ENCODE data around the gene FOXL1. TPM values are rescaled to one million over a fixed set of nuclear protein-coding genes. Genes with fewer than 3 reads are reported as not detected.
A peak's percentile ranks its signal among the peaks of the same experiment; 100 is the strongest.

Gene FOXL1
- total RNA-seq, 1 donor from 2014 or later, result 0.75 TPM

DNA sequence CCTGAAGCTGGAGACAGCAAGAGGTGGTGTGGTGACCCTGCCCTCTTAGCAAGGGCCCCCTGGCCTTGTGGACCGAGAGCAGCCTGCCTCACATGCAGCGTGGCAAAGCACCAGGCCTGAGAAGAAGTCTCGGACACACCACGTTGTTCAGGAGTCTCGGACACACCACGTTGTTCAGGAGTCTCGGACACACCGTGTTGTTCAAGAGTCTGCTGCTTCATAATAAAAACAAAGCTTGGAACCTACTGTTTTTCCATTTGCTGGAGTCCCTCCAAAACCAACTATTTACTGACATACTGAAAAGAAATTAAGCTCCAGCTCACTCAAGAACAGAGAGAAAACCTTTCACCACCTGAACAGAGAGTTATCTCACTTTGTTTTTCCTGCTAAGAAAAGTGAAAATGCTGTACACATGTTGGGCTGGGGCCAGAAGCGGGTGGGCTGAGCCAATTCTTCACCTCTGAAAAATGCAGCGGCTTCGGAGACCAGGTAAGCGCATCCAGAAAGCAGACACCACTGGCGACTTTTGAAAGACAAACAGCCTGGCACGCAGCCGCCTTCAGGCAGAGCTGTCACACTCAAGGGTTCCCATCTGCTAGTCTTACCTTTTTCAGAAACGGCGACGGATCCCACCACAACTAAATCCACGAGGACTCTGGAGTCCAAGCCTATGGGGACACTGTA lies 32.3 kb upstream of the FOXL1 start:
- no peak for ATAC-seq (ENCODE audit: poor library complexity)

GRCh38 chr16:86546638-86547013 lies 31.7 kb upstream of the FOXL1 start:
- intact Hi-C loops (cut with DNase I), result no loop called here
- DNase-seq (no peak), ATAC-seq (ENCODE audit: poor library complexity) (no peak)

More for the DNA sequence above, 32.3 kb upstream of the FOXL1 start:
- no peak for DNase-seq
- intact Hi-C loops (cut with DNase I), result no loop called here

GRCh38 chr16:86547286-86547685 lies 31.1 kb upstream of the FOXL1 start:
- no peak for DNase-seq
- ATAC-seq (ENCODE audit: poor library complexity), result no peak
- intact Hi-C loops (cut with DNase I), result no loop called here

GRCh38 chr16:86549076-86549892 lies 29.1 kb upstream of the FOXL1 start:
- intact Hi-C loops (cut with DNase I), result no loop called here
- DNase-seq (no peak), ATAC-seq (ENCODE audit: poor library complexity) (no peak)

GRCh38 chr16:86549893-86550190 lies 28.5 kb upstream of the FOXL1 start:
- DNase-seq, result no peak
- intact Hi-C loops (cut with DNase I), result no loop called here
- ATAC-seq (ENCODE audit: poor library complexity), result no peak

DNA sequence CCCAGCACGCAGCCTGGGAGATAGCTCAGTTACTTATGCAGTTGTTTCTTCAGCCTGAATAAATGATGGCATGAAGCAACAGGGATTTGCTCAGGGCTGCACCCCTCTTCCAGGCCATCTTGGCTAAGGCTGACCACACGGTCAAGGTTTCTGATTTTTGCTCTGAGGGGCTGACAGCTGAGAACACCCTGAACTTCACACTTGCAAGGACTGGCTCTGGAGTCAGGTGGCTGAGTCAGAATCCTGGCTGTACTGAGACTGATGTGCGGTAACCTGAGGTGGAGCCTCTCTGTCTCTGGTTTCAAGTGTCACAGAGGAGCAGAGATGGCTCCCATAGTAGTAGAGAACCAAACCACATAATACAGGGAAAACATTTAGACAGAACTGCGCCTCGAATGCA lies 28.1 kb upstream of the FOXL1 start:
- DNase-seq (no peak), ATAC-seq (ENCODE audit: poor library complexity) (no peak)
- intact Hi-C loops (cut with DNase I), result no loop called here

DNA sequence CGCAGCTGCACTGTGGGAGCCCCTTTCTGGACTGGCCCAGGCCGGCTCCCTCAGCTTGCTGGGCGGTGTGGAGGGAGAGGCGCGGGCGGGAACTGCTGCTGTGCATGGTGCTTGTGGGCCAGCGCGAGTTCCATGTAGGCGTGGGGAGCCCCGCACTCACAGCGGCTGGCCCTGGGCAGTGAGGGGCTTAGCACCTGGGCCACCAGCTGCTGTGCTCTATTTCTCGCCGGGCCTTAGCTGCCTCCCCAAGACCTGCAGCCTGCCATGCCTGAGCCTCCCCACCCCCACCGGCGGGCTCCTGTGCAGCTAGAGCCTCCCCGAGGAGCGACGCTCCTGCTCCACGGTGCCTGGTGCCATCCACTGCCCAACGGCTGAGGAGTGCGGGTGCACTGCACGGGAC lies 25.0 kb upstream of the FOXL1 start:
- no peak for DNase-seq
- no peak for ATAC-seq (ENCODE audit: poor library complexity)
- intact Hi-C loops (cut with DNase I), result no loop called here

DNA sequence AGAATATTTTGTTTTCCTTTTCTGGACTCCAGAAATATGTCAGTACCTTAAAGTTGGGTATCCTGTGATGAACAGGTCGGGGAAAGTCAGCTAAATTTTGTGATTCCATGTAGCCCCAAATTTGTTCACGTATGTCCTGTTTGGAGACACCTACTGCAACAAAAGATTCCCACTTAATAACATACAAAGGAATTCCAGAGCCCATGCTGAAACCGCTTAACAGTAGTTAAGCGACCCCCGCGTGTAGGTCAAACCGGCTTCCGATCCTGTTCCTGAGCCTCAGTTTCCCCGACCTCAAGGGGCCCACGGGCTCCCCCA lies 23.8 kb upstream of the FOXL1 start:
- DNase-seq, result no peak
- intact Hi-C loops (cut with DNase I), result no loop called here
- peak; percentile 3 for ATAC-seq (ENCODE audit: poor library complexity)

DNA sequence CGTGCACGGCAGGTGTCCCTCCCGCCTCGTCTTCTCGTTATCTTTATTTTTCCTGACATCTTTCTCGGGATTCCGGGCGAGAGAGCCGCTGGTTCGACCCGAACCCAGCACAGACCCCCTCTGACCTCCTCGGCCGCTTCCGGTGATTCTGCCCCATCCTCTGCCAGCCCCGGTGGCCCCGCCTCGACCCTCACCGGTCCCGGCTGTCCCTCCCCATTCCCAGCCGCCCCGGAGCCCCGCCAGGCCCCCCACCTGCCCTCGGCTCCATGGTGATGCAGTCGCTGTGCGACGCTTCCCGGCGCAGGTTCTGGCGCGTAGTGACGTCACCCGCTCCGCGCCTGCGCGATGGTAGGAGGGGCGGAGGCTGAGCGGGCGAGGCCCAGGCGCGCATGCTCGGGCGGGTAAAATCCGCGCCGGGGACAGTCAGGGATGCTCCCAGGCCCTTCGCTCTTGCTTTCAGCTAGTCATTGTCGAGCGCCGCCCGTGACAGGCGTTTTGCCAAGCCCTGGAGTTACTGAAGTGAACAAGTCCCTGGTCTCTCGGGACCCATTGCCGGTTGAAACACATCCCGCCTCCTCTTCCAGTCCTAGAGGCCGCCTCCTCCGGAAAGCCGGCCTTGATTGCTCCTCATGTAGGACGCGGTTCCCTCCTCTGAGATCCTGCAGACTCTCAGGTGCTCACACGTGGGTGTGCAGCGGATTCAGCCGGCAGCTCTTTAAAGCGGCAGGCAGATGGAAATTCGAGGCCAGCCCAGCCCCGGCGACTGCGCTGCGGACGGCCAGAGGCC lies 23.2 kb upstream of the FOXL1 start, which contains the start of gene MTHFSD:
Gene MTHFSD (minus strand): TSS at position 319 of the 787 bp plus-strand sequence. CDS start 51 bp downstream, at position 268.
- DNase-seq, result peak; percentile 96
- intact Hi-C loops (cut with DNase I), result no loop called here
- ATAC-seq (ENCODE audit: poor library complexity), result peak; percentile 99

GRCh38 chr16:86555704-86556075 lies 22.7 kb upstream of the FOXL1 start:
- intact Hi-C loops (cut with DNase I), result no loop called here
- ATAC-seq (ENCODE audit: poor library complexity) (no peak), DNase-seq (no peak)

- ATAC-seq (ENCODE audit: poor library complexity), result no peak
- no peak for DNase-seq
- intact Hi-C loops (cut with DNase I), result no loop called here
Measured at GRCh38 chr16:86556576-86556975, 21.8 kb upstream of the FOXL1 start.

DNA sequence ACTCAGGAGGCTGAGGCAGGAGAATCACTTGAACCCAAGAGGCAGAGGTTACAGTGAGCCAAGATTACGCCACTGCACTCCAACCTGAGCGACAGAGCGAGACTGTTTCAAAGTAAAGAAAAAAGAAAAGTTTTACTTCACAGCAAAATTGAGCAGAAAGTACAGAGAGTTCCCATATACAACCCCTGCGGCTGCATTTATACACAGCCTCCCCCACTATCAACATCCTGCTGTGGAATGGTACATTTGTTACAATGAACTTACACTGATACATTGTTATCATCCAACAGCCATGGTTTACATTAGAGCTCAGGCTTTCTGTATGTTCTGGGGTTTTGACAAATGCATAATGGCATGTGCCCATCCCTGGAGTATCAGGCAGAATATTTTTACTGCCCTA lies 20.8 kb upstream of the FOXL1 start:
- ATAC-seq (ENCODE audit: poor library complexity) (no peak), DNase-seq (no peak)
- intact Hi-C loops (cut with DNase I), result no loop called here

- ATAC-seq (ENCODE audit: poor library complexity) (no peak), DNase-seq (no peak)
- intact Hi-C loops (cut with DNase I), result no loop called here
Measured at GRCh38 chr16:86558355-86559193, 19.8 kb upstream of the FOXL1 start.

- intact Hi-C loops (cut with DNase I), result no loop called here
- no peak for ATAC-seq (ENCODE audit: poor library complexity)
- DNase-seq, result no peak
Measured at GRCh38 chr16:86559802-86560305, 18.5 kb upstream of the FOXL1 start.

DNA sequence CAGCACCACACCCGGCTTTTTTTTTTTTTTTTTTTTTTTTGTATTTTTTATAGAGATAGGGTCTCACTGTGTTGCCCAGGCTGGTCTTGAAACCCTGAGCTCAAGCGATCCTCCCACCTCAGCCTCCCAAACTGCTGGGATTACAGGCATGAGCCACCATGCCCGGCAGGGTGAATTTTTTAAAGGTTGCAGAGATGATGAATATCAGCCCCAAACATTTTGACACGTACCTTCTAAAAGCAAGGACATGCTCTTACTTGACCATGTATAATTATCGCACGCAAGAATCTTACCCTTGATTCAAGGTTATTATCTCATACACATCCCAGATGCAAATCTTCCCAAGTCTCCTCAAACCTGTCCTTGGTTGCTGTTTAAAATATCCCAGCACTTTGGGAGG lies 16.0 kb upstream of the FOXL1 start:
- ATAC-seq (ENCODE audit: poor library complexity), result no peak
- no peak for DNase-seq
- intact Hi-C loops (cut with DNase I), result no loop called here

GRCh38 chr16:86563469-86564345 lies 14.6 kb upstream of the FOXL1 start:
- DNase-seq (peak; percentile 92), ATAC-seq (ENCODE audit: poor library complexity) (peak; percentile 81)
- intact Hi-C loops (cut with DNase I), result loop anchor here (1.0 to 2.0 kb wide), 2 partner anchors 499 to 715 kb away; no protein-coding TSS in a partner anchor

DNA sequence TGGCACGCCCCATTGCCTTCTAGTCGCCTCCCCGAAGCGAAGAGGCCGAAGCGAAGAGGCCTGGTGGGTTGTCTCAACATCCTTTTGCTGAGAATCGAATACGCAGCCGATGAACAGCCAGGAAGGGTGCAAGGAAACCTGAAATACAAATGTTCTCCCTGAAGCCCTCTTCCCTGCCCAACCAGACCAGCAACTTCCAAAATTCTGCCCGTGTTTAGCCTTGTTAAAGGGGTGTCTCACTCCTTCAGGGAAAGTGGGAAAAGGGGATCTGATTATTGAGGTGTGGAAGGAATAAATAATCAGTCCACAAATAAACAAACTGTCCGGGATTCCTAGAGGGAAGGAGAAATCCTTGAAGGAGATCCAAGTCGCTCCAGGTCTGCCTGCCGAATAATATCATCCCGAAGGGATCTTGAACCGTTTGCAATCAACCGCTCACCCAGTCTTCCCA lies 13.1 kb upstream of the FOXL1 start:
- ATAC-seq (ENCODE audit: poor library complexity), result no peak
- DNase-seq, result no peak
- intact Hi-C loops (cut with DNase I), result loop anchor here (2.0 kb wide), 1 partner anchor 714 kb away; no protein-coding TSS in a partner anchor
